Measurements from ENCODE around the gene BCAR1.

Gene BCAR1

DNA sequence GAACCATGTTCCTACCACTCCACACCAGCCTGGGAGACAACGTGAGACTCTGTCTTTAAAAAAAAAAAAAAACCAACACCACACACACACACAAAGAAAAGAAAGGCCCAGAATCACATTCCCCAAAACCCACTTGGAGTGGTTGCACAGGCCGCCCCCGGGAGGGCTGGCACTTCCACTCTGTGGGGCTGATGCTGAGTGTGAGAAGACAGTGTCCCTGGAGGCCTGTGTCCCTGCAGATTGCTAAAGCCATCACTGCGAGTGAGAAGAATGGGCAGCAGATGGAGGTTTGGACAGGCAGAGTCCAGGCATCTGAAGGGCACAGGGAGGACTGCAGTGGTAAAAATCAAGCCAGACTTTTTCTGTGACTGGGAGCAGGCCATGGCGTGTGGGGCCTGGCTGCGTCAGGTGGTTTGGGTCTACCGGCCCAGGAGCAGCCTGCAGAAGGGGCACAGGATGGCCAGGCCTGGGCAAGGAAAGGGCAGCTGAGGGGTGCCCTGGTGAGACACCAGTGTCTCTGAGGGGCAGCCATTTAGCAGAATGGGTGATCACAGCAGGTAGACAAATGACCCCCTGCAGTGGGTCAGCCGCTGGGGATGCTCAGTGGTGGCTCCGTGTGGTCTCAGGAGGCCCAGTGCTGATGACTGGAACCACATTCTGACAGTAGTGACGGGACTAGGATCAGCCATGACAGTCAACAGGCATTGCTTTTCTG lies 57.5 kb downstream of the BCAR1 start:
- Histone ChIP-seq H3K27me3 (ENCODE audit: control insufficient read depth, insufficient read depth, low read length) (no peaks in the 10 kb centered on the region), H3K27ac (ENCODE audit: low read depth, low read length) (no peak overlapping the region), H3K4me1 (ENCODE audit: control insufficient read depth, insufficient read depth, low read length) (no peaks in the 10 kb centered on the region), H3K9ac (ENCODE audit: low read length) (no peak overlapping the region), H3K36me3 (ENCODE audit: control insufficient read depth, insufficient read depth, low read length) (no peaks in the 10 kb centered on the region), H3K4me3 (ENCODE audit: low read length) (no peak overlapping the region)

- no peaks in the 10 kb centered on the region for H3K4me1 ChIP-seq (ENCODE audit: control insufficient read depth, insufficient read depth, low read length)
- H3K27me3 ChIP-seq (ENCODE audit: control insufficient read depth, insufficient read depth, low read length): no peaks in the 10 kb centered on the region
- H3K36me3 ChIP-seq (ENCODE audit: control insufficient read depth, insufficient read depth, low read length): no peaks in the 10 kb centered on the region
- no peak overlapping the region for H3K4me3 ChIP-seq (ENCODE audit: low read length)
- no peak overlapping the region for H3K9ac ChIP-seq (ENCODE audit: low read length)
- no peak overlapping the region for H3K27ac ChIP-seq (ENCODE audit: low read depth, low read length)
Measured at GRCh38 chr16:75193265-75193650, 58.2 kb downstream of the BCAR1 start.

- Histone ChIP-seq H3K4me3 (ENCODE audit: low read length) (no peak overlapping the region), H3K4me1 (ENCODE audit: control insufficient read depth, insufficient read depth, low read length) (no peaks in the 10 kb centered on the region), H3K36me3 (ENCODE audit: control insufficient read depth, insufficient read depth, low read length) (no peaks in the 10 kb centered on the region)
Measured at GRCh38 chr16:75192606-75193264, 58.7 kb downstream of the BCAR1 start.

DNA sequence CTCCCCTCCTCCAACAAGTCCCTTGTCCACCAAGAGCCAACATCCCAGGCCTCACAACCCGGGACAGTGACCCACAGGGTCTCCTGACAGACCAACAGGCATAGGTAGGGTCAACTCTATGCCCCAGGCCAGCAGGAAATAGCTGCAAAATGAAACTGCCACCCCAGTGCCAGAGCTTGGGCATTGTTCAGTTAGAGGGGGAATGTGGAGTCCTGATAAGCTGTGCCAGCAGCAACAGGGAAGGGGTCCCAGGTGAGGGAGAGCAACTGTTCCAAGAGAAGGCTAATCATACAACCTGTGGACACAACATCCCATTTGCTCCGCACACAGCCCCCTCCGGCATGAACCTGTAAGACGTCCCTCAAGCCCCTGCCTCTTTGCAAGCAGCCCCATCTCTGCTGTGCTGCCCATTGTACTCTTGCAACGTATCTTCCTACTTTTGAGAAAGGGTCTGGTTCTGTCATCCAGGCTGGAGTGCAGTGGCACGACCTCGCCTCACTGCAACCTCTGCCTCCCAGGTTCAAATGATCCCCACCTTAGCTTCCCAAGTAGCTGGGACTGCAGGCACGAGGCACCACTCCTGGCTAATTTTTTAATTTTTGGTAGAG lies 61.7 kb downstream of the BCAR1 start:
- no peak overlapping the region for H3K27ac ChIP-seq (ENCODE audit: low read depth, low read length)
- no peaks in the 10 kb centered on the region for H3K4me1 ChIP-seq (ENCODE audit: control insufficient read depth, insufficient read depth, low read length)
- H3K27me3 ChIP-seq (ENCODE audit: control insufficient read depth, insufficient read depth, low read length): no peaks in the 10 kb centered on the region
- H3K36me3 ChIP-seq (ENCODE audit: control insufficient read depth, insufficient read depth, low read length): no peaks in the 10 kb centered on the region
- no peak overlapping the region for H3K4me3 ChIP-seq (ENCODE audit: low read length)
- no peak overlapping the region for H3K9ac ChIP-seq (ENCODE audit: low read length)

More at GRCh38 chr16:75192606-75193264, 58.7 kb downstream of the BCAR1 start:
- H3K27ac ChIP-seq (ENCODE audit: low read depth, low read length): no peak overlapping the region
- H3K9ac ChIP-seq (ENCODE audit: low read length): no peak overlapping the region
- no peaks in the 10 kb centered on the region for H3K27me3 ChIP-seq (ENCODE audit: control insufficient read depth, insufficient read depth, low read length)

DNA sequence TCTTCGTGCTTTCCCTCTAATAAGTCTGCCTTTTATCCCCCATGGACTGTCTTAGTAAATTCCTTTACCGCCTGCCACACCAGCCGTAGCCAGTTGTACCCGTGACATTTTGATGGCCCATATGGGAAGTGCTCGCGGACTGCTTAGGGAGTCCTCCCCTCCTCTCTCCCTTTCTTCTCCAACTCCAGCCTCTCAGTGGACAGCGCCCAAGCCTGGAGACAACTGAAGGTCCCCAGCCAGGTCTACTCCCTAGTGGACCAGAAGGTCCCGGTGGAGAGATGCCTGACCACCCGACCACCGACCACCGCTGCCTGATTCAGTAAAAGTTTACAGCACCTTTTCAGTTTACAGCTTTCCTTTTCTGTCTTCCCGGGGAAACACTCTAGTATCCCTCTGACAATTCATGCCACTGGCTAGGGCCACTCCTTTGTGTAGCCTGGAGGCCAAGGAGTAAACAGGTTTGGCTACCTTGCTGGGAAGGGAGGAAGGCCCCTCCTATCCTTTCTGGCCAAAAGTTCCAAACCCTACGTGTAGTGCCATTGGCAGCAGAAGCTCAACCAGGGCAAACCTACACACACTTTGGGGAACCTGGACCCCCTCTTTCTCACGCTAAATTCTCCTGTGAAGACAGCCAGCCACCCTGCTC lies 62.5 kb downstream of the BCAR1 start:
- H3K4me3 ChIP-seq (ENCODE audit: low read length): no peak overlapping the region
- no peaks in the 10 kb centered on the region for H3K36me3 ChIP-seq (ENCODE audit: control insufficient read depth, insufficient read depth, low read length)
- no peak overlapping the region for H3K9ac ChIP-seq (ENCODE audit: low read length)
- no peaks in the 10 kb centered on the region for H3K27me3 ChIP-seq (ENCODE audit: control insufficient read depth, insufficient read depth, low read length)
- no peak overlapping the region for H3K27ac ChIP-seq (ENCODE audit: low read depth, low read length)
- H3K4me1 ChIP-seq (ENCODE audit: control insufficient read depth, insufficient read depth, low read length): no peaks in the 10 kb centered on the region

DNA sequence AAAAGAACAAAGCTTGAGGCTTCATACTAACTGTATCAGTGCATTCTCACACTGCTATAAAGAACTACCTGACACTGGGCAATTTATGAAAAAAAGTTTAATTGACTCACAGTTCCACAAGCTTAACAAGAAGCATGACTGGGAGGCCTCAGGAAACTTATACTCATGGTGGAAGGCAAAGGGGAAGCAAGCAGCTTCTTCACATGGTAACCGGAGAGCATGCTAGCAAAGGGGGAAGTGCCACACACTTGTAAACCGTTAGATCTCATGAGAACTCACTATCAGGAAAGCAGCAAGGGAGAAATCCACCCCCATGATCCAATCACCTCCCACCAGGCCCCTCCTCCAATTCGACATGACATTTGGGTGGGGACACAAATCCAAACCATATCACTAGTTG lies 69.8 kb downstream of the BCAR1 start:
- H3K27me3 ChIP-seq (ENCODE audit: control insufficient read depth, insufficient read depth, low read length): no peaks in the 10 kb centered on the region

DNA sequence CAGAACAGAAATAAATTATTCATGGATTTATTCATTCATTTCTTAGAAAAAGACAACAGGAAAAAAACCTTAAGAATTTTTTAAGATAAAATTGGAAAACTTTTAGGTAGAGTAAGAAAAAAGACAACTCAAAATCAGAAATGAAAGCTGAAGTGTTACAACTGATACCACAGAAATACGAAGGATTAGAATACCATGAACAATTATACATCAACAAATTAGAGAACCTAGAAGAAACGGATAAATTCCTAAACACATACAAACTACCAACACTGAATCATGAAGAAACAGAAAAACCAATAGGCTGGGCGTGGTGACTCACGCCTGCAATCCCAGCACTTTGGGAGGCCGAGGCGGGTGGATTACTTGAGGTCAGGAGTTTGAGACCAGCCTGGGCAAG lies 72.2 kb downstream of the BCAR1 start:
- no peak overlapping the region for H3K4me3 ChIP-seq (ENCODE audit: low read length)
- no peak overlapping the region for H3K9ac ChIP-seq (ENCODE audit: low read length)
- no peaks in the 10 kb centered on the region for H3K27me3 ChIP-seq (ENCODE audit: control insufficient read depth, insufficient read depth, low read length)
- no peaks in the 10 kb centered on the region for H3K36me3 ChIP-seq (ENCODE audit: control insufficient read depth, insufficient read depth, low read length)
- H3K27ac ChIP-seq (ENCODE audit: low read depth, low read length): no peak overlapping the region
- no peaks in the 10 kb centered on the region for H3K4me1 ChIP-seq (ENCODE audit: control insufficient read depth, insufficient read depth, low read length)

More for the DNA sequence above, 69.8 kb downstream of the BCAR1 start:
- no peak overlapping the region for H3K4me3 ChIP-seq (ENCODE audit: low read length)
- no peaks in the 10 kb centered on the region for H3K4me1 ChIP-seq (ENCODE audit: control insufficient read depth, insufficient read depth, low read length)
- no peaks in the 10 kb centered on the region for H3K36me3 ChIP-seq (ENCODE audit: control insufficient read depth, insufficient read depth, low read length)
- H3K27ac ChIP-seq (ENCODE audit: low read depth, low read length): no peak overlapping the region
- no peak overlapping the region for H3K9ac ChIP-seq (ENCODE audit: low read length)

All from rectal smooth muscle tissue (tissue), 1 donor.